SK-N-SH (cell line): ENCODE data around the gene MATR3. TPM values are rescaled to one million over a fixed set of nuclear protein-coding genes. Genes with fewer than 3 reads are reported as not detected.

Experiments
- CTCF ChIA-PET: fragments of 300-600, 350-600 bp; formaldehyde crosslinking; extraction: SDS; loops from one replicate; lab custom pipeline; 2021; lab: Yijun Ruan, JAX
- POLR2A ChIA-PET: fragments of 350-600 bp; sonication (Branson Sonifier 250); formaldehyde crosslinking; extraction: SDS; loops from one replicate; lab custom pipeline; 2020; ENCODE audit warnings: antibody characterized with exemption, inconsistent platforms; lab: Yijun Ruan, JAX
- DNase-seq: peaks from one replicate; pipeline ENCODE4 v3.0.0; 2012
- H2AFZ ChIP-seq: fragments of 200-600 bp; sonication (generic); 2 replicates; pipeline ENCODE4 v1.8.1; 2016; ENCODE audit warnings: antibody characterized with exemption, mild to moderate bottlenecking, low read depth
- H3F3A ChIP-seq: fragments of 200-600 bp; sonication (generic); replicated peaks from 2 replicates; pipeline ENCODE3; 2016; ENCODE audit warnings: antibody characterized with exemption, mild to moderate bottlenecking; ENCODE audit not compliant: insufficient read depth
- H3K27ac ChIP-seq, 2 experiments: fragments of 200-500 bp in 1 of 2; fragments of 200-600 bp in 1 of 2; sonication (Bioruptor generic) in 1 of 2; sonication (generic), shearing (Covaris generic) in 1 of 2; 2 replicates each; pipeline versions ENCODE4 v1.5.1 to v1.6.1; 2014 to 2016; ENCODE audit warnings: low read depth in 2 of 2, inconsistent platforms in 1 of 2, low read length in 1 of 2, mild to moderate bottlenecking in 1 of 2, mixed read lengths in 1 of 2
- H3K27me3 ChIP-seq: fragments of 200-600 bp; sonication (generic), shearing (Covaris generic); 2 replicates; pipeline ENCODE4 v1.6.1; 2016; ENCODE audit warnings: mixed run types; ENCODE audit not compliant: insufficient read depth
- H3K36me3 ChIP-seq, 2 experiments: fragments of 200-500 bp in 1 of 2; fragments of 200-600 bp in 1 of 2; sonication (Bioruptor generic) in 1 of 2; sonication (generic) in 1 of 2; replicated peaks in 1 of 2; 2 replicates each; pipeline versions ENCODE3 to v1.5.1; 2014 to 2016; ENCODE audit warnings: low read length in 1 of 2, mild to moderate bottlenecking in 1 of 2; ENCODE audit not compliant: insufficient read depth in 2 of 2, control insufficient read depth in 1 of 2
- H3K4me1 ChIP-seq, 2 experiments: fragments of 200-500 bp in 1 of 2; fragments of 200-600 bp in 1 of 2; sonication (Bioruptor generic) in 1 of 2; sonication (generic), shearing (Covaris generic) in 1 of 2; 2 replicates each; pipeline versions ENCODE4 v1.5.1 to v1.6.1; 2014 to 2016; ENCODE audit warnings: low read depth in 1 of 2, low read length in 1 of 2, mixed run types in 1 of 2; ENCODE audit not compliant: insufficient read depth in 2 of 2, control insufficient read depth in 1 of 2
- H3K4me2 ChIP-seq: fragments of 200-600 bp; sonication (generic), shearing (Covaris generic); 2 replicates; pipeline ENCODE4 v1.6.1; 2017; ENCODE audit warnings: mixed run types
- H3K4me3 ChIP-seq, 2 experiments: fragments of 200-500 bp in 1 of 2; fragments of 200-600 bp in 1 of 2; sonication (Bioruptor generic) in 1 of 2; sonication (generic), shearing (Covaris generic) in 1 of 2; 2 replicates each; pipeline versions ENCODE4 v1.5.1 to v1.8.1; 2014 to 2016; ENCODE audit warnings: low read depth in 2 of 2, inconsistent platforms in 1 of 2, low read length in 1 of 2, mild to moderate bottlenecking in 1 of 2, mixed read lengths in 1 of 2, moderate library complexity in 1 of 2
- H3K79me2 ChIP-seq: fragments of 200-600 bp; sonication (generic); 2 replicates; pipeline ENCODE4 v1.8.1; 2017; ENCODE audit warnings: mild to moderate bottlenecking; ENCODE audit not compliant: insufficient read depth
- H3K9ac ChIP-seq: fragments of 200-600 bp; sonication (generic); 2 replicates; pipeline ENCODE4 v1.6.1; 2017; ENCODE audit warnings: mixed run types
- H3K9me2 ChIP-seq: fragments of 200-600 bp; sonication (generic); 2 replicates; pipeline ENCODE4 v1.6.1; 2017; ENCODE audit warnings: mixed run types
- H3K9me3 ChIP-seq: fragments of 200-600 bp; sonication (generic); 2 replicates; pipeline ENCODE4 v1.6.1; 2017; ENCODE audit warnings: mixed run types, mild to moderate bottlenecking, moderate library complexity
- H4K20me1 ChIP-seq: fragments of 200-600 bp; sonication (generic); 2 replicates; pipeline ENCODE4 v1.6.1; 2017; ENCODE audit warnings: mild to moderate bottlenecking, mixed run types; ENCODE audit not compliant: insufficient read depth
- EP300 ChIP-seq, 2 experiments: IDR thresholded peaks; 2 replicates each; pipeline versions ENCODE4 v1.4.0 to v1.6.1; 2012; ENCODE audit warnings: borderline replicate concordance in 1 of 2, low read depth in 1 of 2, low read length in 1 of 2
- FOSL2 ChIP-seq: IDR thresholded peaks from 2 replicates; pipeline ENCODE4 v1.4.0; 2012; ENCODE audit warnings: low read depth, mild to moderate bottlenecking, moderate library complexity, borderline replicate concordance
- FOXM1 ChIP-seq: IDR thresholded peaks from 2 replicates; pipeline ENCODE4 v1.4.0; 2012; ENCODE audit warnings: low read depth, mild to moderate bottlenecking
- GABPA ChIP-seq: IDR thresholded peaks from 2 replicates; pipeline ENCODE4 v1.4.0; 2012; ENCODE audit warnings: low read depth, mild to moderate bottlenecking
- GATA2 ChIP-seq: sonication (generic); formaldehyde crosslinking; IDR thresholded peaks from 2 replicates; pipeline ENCODE4 v1.5.0; 2020; ENCODE audit warnings: mild to moderate bottlenecking, missing genetic modification reagents
- IRF3 ChIP-seq: fragments of 150-350 bp; IDR thresholded peaks from 2 replicates; pipeline ENCODE4 v1.6.1; 2016; ENCODE audit warnings: mild to moderate bottlenecking, low read depth, low read length
- JUND ChIP-seq: IDR thresholded peaks from 2 replicates; pipeline ENCODE4 v1.4.0; 2012
- NFIC ChIP-seq: IDR thresholded peaks from 2 replicates; pipeline ENCODE4 v1.4.0; 2012; ENCODE audit warnings: borderline replicate concordance
- NRF1 ChIP-seq: IDR thresholded peaks from 2 replicates; pipeline ENCODE4 v1.6.1; 2012; ENCODE audit warnings: low read depth, mild to moderate bottlenecking, low read length
- RAD21 ChIP-seq: IDR thresholded peaks from 2 replicates; pipeline ENCODE4 v1.6.1; 2012; ENCODE audit warnings: mild to moderate bottlenecking, low read length
- RFX5 ChIP-seq: IDR thresholded peaks from 2 replicates; pipeline ENCODE4 v1.6.1; 2012; ENCODE audit warnings: mild to moderate bottlenecking, improper control_type of control experiment, low read length
- RXRA ChIP-seq: IDR thresholded peaks from 2 replicates; pipeline ENCODE4 v1.4.0; 2012; ENCODE audit warnings: low read depth, mild to moderate bottlenecking, borderline replicate concordance
- SMC3 ChIP-seq: IDR thresholded peaks from 2 replicates; pipeline ENCODE4 v1.6.1; 2012; ENCODE audit warnings: low read depth, low read length, improper control_type of control experiment
- TAF1 ChIP-seq: IDR thresholded peaks from 2 replicates; pipeline ENCODE4 v1.6.1; 2012; ENCODE audit warnings: low read depth, mild to moderate bottlenecking, low read length, moderate library complexity, borderline replicate concordance
- USF2 ChIP-seq: fragments of 150-350 bp; IDR thresholded peaks from 2 replicates; pipeline ENCODE4 v1.6.1; 2017; ENCODE audit warnings: antibody characterized with exemption, low read length, low read depth, borderline replicate concordance
- YY1 ChIP-seq: IDR thresholded peaks from 2 replicates; pipeline ENCODE4 v1.4.0; 2012; ENCODE audit warnings: low read depth, mild to moderate bottlenecking
- ZBTB33 ChIP-seq: IDR thresholded peaks from 2 replicates; pipeline ENCODE4 v1.4.0; 2012; ENCODE audit warnings: low read depth, borderline replicate concordance
- WGBS: methylation state at CpG from one replicate; pipeline ENCODE4 v1.1.6; 2017; ENCODE audit warnings: low lambda C conversion rate; 5-methylcytosine and 5-hydroxymethylcytosine counted together
- polyA plus RNA-seq, 3 experiments: library from polyadenylated mRNA; depleted of rRNA; stranded (reverse); fragments of >200 nt; gene quantifications; 2 replicates each; pipeline ENCODE4 v1.2.3, GENCODE V29; 2012
- TF ChIP-seq, protein P1 (sequence below): IDR thresholded peaks from 2 replicates; pipeline ENCODE4; 2012

Gene MATR3
- polyA plus RNA-seq, 1 of the 3 experiments (the other 2 are of a cell fraction) = 40.4 TPM

GRCh38 chr5:139363937-139364336 is 70.4 kb downstream of the MATR3 start:
- Histone ChIP-seq H3K9ac (no peak overlapping the region), H3K27me3 (no peaks in the 10 kb centered on the region), H3K4me3 (no peak overlapping the region), H3K4me2 (no peak overlapping the region), H3K9me2 (no peaks in the 10 kb centered on the region), H3K79me2 (peaks cover 59% of the 10 kb centered on the region), H4K20me1 (peaks cover 55% of the 10 kb centered on the region), H3K4me1 (peaks cover 0 to 6% of the 10 kb centered on the region in 2 experiments; a peak in 1 of 4 replicates), H3K9me3 (no peaks in the 10 kb centered on the region), H2AFZ (no peak overlapping the region), H3K27ac (no peak overlapping the region), H3K36me3 (peaks cover 29 to 42% of the 10 kb centered on the region in 2 experiments), H3F3A (peaks cover 44% of the 10 kb centered on the region)
- ChIA-PET POLR2A (no interaction called here), CTCF (interaction anchor here (1.5 kb wide), 1 partner anchor 30 kb away, joined by 3 read pairs; no protein-coding TSS in a partner anchor)
- DNase-seq = no peak
- 96% methylated on average over 2 of the region's 2 CpGs for WGBS
- TF ChIP-seq NFIC (no peak), YY1 (no peak), GATA2 (CRISPR knock-in tag) (no peak), FOSL2 (no peak), IRF3 (no peak), EP300 (IDR thresholded peaks at IDR 0.05; ENCODE audit: borderline replicate concordance in 1 of 2, low read depth in 1 of 2, low read length in 1 of 2) (no peak), SMC3 (no peak), GABPA (no peak), FOXM1 (no peak), RFX5 (no peak), TAF1 (no peak), RAD21 (no peak), USF2 (no peak), NRF1 (no peak), ZBTB33 (no peak), JUND (no peak), RXRA (no peak)
- TF ChIP-seq, protein P1, sequence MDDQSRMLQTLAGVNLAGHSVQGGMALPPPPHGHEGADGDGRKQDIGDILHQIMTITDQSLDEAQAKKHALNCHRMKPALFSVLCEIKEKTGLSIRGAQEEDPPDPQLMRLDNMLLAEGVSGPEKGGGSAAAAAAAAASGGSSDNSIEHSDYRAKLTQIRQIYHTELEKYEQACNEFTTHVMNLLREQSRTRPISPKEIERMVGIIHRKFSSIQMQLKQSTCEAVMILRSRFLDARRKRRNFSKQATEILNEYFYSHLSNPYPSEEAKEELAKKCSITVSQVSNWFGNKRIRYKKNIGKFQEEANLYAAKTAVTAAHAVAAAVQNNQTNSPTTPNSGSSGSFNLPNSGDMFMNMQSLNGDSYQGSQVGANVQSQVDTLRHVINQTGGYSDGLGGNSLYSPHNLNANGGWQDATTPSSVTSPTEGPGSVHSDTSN = no peak
